Ishikawa (cell line): Measurements from ENCODE around the gene B4GALNT1.

Source experiments
- EP300 ChIP-seq: IDR thresholded peaks from 2 replicates; pipeline ENCODE4 v1.6.1; 2012; ENCODE audit warnings: borderline replicate concordance
- FOXM1 ChIP-seq: IDR thresholded peaks from 2 replicates; pipeline ENCODE4 v1.6.1; 2012; ENCODE audit warnings: low read depth, borderline replicate concordance
- TCF12 ChIP-seq: IDR thresholded peaks from 2 replicates; pipeline ENCODE4 v1.6.1; 2012; ENCODE audit warnings: low read depth
- TEAD4 ChIP-seq: IDR thresholded peaks from 2 replicates; pipeline ENCODE4 v1.6.1; 2012
- ZBTB7A ChIP-seq: IDR thresholded peaks from 2 replicates; pipeline ENCODE4 v1.6.1; 2012; ENCODE audit warnings: low read depth
- TF ChIP-seq, protein P1 (sequence below): IDR thresholded peaks from 2 replicates; pipeline ENCODE4 v1.6.1; 2012; ENCODE audit warnings: low read depth, mild to moderate bottlenecking
- TF ChIP-seq, protein P2 (sequence below): IDR thresholded peaks from 2 replicates; pipeline ENCODE4 v1.6.1; 2012

- TF ChIP-seq TEAD4, result no peak
- TF ChIP-seq, protein P1, sequence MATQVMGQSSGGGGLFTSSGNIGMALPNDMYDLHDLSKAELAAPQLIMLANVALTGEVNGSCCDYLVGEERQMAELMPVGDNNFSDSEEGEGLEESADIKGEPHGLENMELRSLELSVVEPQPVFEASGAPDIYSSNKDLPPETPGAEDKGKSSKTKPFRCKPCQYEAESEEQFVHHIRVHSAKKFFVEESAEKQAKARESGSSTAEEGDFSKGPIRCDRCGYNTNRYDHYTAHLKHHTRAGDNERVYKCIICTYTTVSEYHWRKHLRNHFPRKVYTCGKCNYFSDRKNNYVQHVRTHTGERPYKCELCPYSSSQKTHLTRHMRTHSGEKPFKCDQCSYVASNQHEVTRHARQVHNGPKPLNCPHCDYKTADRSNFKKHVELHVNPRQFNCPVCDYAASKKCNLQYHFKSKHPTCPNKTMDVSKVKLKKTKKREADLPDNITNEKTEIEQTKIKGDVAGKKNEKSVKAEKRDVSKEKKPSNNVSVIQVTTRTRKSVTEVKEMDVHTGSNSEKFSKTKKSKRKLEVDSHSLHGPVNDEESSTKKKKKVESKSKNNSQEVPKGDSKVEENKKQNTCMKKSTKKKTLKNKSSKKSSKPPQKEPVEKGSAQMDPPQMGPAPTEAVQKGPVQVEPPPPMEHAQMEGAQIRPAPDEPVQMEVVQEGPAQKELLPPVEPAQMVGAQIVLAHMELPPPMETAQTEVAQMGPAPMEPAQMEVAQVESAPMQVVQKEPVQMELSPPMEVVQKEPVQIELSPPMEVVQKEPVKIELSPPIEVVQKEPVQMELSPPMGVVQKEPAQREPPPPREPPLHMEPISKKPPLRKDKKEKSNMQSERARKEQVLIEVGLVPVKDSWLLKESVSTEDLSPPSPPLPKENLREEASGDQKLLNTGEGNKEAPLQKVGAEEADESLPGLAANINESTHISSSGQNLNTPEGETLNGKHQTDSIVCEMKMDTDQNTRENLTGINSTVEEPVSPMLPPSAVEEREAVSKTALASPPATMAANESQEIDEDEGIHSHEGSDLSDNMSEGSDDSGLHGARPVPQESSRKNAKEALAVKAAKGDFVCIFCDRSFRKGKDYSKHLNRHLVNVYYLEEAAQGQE, result no peak
- TF ChIP-seq EP300, result no peak
- TF ChIP-seq, protein P2, sequence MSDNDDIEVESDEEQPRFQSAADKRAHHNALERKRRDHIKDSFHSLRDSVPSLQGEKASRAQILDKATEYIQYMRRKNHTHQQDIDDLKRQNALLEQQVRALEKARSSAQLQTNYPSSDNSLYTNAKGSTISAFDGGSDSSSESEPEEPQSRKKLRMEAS, result no peak
- no peak for TF ChIP-seq TCF12
- no peak for TF ChIP-seq ZBTB7A
- no peak for TF ChIP-seq FOXM1
Observed at GRCh38 chr12:57584690-57585089, 48.3 kb downstream of the B4GALNT1 start.
